ENCODE data around the gene SAPCD2. TPM values are rescaled to one million over a fixed set of nuclear protein-coding genes. Genes with fewer than 3 reads are reported as not detected.

The SAPCD2 gene
- total RNA-seq, 2 donors from 2014 or later = 20.8 to 24.9 TPM

DNA sequence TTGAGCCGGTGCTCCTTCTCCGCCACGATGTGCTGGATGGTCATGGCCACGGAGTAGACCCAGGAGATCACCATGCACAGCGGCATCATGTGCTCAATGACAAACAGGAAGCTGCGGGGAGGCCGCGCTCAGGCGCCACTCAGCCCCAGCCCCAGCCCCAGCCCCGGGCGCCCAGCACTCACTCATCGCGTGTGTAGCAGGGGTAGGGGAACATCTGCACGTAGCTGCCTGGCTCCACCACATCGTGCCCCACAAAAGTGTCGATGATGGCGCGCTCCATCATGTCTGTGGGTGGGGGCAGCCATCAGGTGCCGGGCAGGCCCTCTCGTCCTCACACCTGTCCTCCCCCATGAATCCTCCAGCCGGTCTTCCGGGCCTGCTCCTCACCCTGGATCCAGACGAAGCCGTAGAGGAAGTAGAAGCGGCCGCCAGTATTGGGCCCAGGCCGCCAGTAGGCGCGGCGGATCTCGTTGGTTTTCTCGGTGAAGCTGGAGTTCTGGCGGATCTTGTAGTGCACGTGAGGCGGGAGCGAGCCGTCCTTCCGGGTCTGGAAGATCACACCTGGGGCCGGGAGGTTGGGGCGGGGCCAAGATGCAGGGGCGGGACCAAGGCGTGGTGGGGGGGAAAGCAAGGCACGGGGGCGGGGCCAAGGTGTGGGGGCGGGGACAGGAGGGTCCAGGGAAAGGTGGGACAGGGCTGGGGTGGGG is 52.4 kb downstream of the SAPCD2 start:
- Histone ChIP-seq H3K4me1 (ENCODE audit: control insufficient read depth, insufficient read depth, low read length) (no peaks in the 10 kb centered on the region), H3K36me3 (ENCODE audit: control insufficient read depth, insufficient read depth, low read length) (no peaks in the 10 kb centered on the region), H3K27ac (ENCODE audit: low read depth, low read length) (no peak overlapping the region), H3K27me3 (ENCODE audit: control insufficient read depth, insufficient read depth, low read length, poor library complexity, severe bottlenecking) (no peaks in the 10 kb centered on the region), H3K9ac (ENCODE audit: extremely low read depth, low read length, poor library complexity, severe bottlenecking) (no peak overlapping the region), H3K4me3 (ENCODE audit: low read length) (no peak overlapping the region), H3K9me3 (ENCODE audit: control insufficient read depth, low read length) (no peaks in the 10 kb centered on the region)
- H3K4me1 Mint-ChIP-seq = no peaks in the 10 kb centered on the region
- no peaks in the 10 kb centered on the region for H3K27me3 Mint-ChIP-seq (ENCODE audit: insufficient read depth)
- DNase-seq = no peak
- no peak for TF ChIP-seq CTCF (conservative IDR thresholded peaks at IDR 0.05)
- no peak overlapping the region for H3K4me3 Mint-ChIP-seq
- 95 to 96% methylated on average over 13 to 42 of the region's 45 CpGs for WGBS, 2 experiments (ENCODE audit: insufficient coverage in 1 of 2, insufficient read length in 1 of 2)
- H3K27ac Mint-ChIP-seq = no peak overlapping the region
- H3K9me3 Mint-ChIP-seq = peaks cover 1% of the 10 kb centered on the region
- peaks cover 6% of the 10 kb centered on the region for H3K36me3 Mint-ChIP-seq (ENCODE audit: low read depth)

GRCh38 chr9:137017071-137017470 is 53.3 kb downstream of the SAPCD2 start:
- 93 to 96% methylated on average over 22 to 28 of the region's 28 CpGs for WGBS, 2 experiments (ENCODE audit: insufficient coverage in 1 of 2, insufficient read length in 1 of 2)
- H3K9me3 Mint-ChIP-seq = peaks cover 1% of the 10 kb centered on the region
- no peak for TF ChIP-seq CTCF (conservative IDR thresholded peaks at IDR 0.05)
- Histone ChIP-seq H3K27ac (ENCODE audit: low read depth, low read length) (no peak overlapping the region), H3K36me3 (ENCODE audit: control insufficient read depth, insufficient read depth, low read length) (no peaks in the 10 kb centered on the region), H3K9me3 (ENCODE audit: control insufficient read depth, low read length) (no peaks in the 10 kb centered on the region), H3K4me1 (ENCODE audit: control insufficient read depth, insufficient read depth, low read length) (no peaks in the 10 kb centered on the region), H3K27me3 (ENCODE audit: control insufficient read depth, insufficient read depth, low read length, poor library complexity, severe bottlenecking) (no peaks in the 10 kb centered on the region), H3K4me3 (ENCODE audit: low read length) (no peak overlapping the region), H3K9ac (ENCODE audit: extremely low read depth, low read length, poor library complexity, severe bottlenecking) (no peak overlapping the region)
- no peaks in the 10 kb centered on the region for H3K4me1 Mint-ChIP-seq
- no peak overlapping the region for H3K27ac Mint-ChIP-seq
- no peak for DNase-seq
- H3K36me3 Mint-ChIP-seq (ENCODE audit: low read depth) = peaks cover 6% of the 10 kb centered on the region
- H3K27me3 Mint-ChIP-seq (ENCODE audit: insufficient read depth) = no peaks in the 10 kb centered on the region
- no peak overlapping the region for H3K4me3 Mint-ChIP-seq

DNA sequence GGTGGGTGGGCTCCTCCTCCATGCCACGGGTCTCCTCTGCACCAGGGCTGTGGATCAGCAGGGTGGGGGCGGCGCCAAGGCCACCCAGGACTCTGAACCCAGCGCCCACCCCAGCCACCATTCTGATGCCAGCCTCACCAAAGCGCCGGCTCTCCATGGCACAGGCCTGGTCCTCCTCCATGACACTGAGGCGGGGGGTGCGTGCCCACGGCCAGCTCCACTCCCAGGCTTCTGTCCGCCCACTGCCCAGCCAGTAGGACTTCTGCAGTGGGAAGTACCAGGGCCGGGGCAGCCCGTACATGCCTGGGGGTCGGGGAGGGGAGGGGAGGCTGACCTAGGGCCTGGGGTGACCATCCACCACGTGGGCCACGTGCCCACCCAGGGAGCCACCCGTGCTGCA is 53.9 kb downstream of the SAPCD2 start:
- H3K4me3 ChIP-seq (ENCODE audit: low read length) = no peak overlapping the region
- TF ChIP-seq CTCF (conservative IDR thresholded peaks at IDR 0.05) = no peak
- H3K4me1 ChIP-seq (ENCODE audit: control insufficient read depth, insufficient read depth, low read length) = no peaks in the 10 kb centered on the region
- H3K27me3 ChIP-seq (ENCODE audit: control insufficient read depth, insufficient read depth, low read length, poor library complexity, severe bottlenecking) = no peaks in the 10 kb centered on the region
- no peak overlapping the region for H3K4me3 Mint-ChIP-seq
- H3K4me1 Mint-ChIP-seq = no peaks in the 10 kb centered on the region
- H3K27ac Mint-ChIP-seq = no peak overlapping the region
- H3K9me3 Mint-ChIP-seq = peaks cover 1% of the 10 kb centered on the region
- no peaks in the 10 kb centered on the region for H3K36me3 ChIP-seq (ENCODE audit: control insufficient read depth, insufficient read depth, low read length)
- no peaks in the 10 kb centered on the region for H3K9me3 ChIP-seq (ENCODE audit: control insufficient read depth, low read length)
- no peak overlapping the region for H3K27ac ChIP-seq (ENCODE audit: low read depth, low read length)
- no peak for DNase-seq
- H3K9ac ChIP-seq (ENCODE audit: extremely low read depth, low read length, poor library complexity, severe bottlenecking) = no peak overlapping the region
- H3K36me3 Mint-ChIP-seq (ENCODE audit: low read depth) = peaks cover 6% of the 10 kb centered on the region
- 92 to 93% methylated on average over 11 to 16 of the region's 16 CpGs for WGBS, 2 experiments (ENCODE audit: insufficient coverage in 1 of 2, insufficient read length in 1 of 2)
- H3K27me3 Mint-ChIP-seq (ENCODE audit: insufficient read depth) = no peaks in the 10 kb centered on the region

Data from endodermal cell (in vitro differentiated cells).